NK-92 (cell line): ENCODE results near the gene PKHD1.

Source experiments
- DNase-seq: peaks from one replicate; lab custom pipeline; 2025; ENCODE audit not compliant: unreplicated experiment; lab: John Stamatoyannopoulos, UW

Gene PKHD1

DNA sequence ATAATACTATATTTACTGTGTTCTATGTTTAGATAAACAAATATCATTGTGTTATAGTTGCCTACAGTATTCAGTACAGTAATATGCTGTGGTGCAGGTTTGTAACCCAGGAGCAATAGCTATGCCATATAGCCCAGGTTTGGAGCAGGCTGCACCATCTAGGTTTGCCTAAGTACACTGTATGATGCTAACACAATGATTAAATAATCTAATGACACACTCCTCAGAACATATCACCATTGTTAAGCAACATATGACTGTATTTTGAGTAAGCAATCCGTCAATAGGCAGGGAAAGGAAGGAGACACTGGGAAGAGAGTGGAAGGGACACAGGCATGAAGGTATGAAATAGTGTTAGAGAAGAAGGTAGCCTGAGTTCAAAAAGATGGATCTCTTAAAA is 369.9 kb downstream of the PKHD1 start:
- no peak for DNase-seq

DNA sequence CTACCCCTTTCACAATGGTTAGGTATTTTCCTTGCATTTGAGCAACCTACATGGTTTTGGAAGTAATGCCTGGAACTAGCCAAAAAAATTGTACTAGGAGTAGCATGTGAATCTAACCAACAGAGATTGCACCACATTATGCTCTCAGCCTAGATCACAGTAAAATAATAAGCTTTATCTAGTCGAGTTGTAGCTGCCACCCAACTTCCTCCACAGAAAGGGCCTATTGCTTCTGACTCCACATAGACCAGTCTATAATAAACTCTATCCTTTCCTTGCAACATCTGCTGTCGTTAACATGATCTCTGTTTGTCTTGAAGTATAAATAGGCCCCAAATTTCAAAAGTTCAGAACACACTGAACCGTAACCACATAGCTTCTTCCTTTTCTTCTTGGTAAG is 375.5 kb downstream of the PKHD1 start:
- DNase-seq, result no peak

- DNase-seq, result no peak
Measured at GRCh38 chr6:51706086-51706485, 381.3 kb downstream of the PKHD1 start.

- no peak for DNase-seq
Measured at GRCh38 chr6:51704932-51705540, 382.4 kb downstream of the PKHD1 start.

- no peak for DNase-seq
Measured at GRCh38 chr6:51702851-51703250, 384.6 kb downstream of the PKHD1 start.

DNA sequence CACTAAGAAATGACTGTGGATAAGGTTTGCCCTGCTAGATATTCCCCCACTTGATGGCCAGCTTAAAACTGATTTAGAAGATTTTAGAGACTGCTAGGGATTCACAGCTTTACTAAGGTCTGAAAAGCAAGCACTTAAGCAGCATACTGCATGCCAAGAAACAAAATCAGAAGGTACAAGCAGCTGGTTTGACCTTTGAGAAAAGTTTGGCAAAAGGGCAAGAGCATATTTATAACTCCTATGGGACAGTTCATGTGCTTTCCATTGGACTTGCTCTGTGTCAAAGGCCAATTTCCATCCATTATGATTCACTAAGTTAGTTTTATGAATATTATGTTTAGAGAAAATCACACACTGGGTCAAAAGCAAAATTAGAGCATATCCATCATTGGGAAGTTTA is 402.8 kb downstream of the PKHD1 start:
- no peak for DNase-seq

DNA sequence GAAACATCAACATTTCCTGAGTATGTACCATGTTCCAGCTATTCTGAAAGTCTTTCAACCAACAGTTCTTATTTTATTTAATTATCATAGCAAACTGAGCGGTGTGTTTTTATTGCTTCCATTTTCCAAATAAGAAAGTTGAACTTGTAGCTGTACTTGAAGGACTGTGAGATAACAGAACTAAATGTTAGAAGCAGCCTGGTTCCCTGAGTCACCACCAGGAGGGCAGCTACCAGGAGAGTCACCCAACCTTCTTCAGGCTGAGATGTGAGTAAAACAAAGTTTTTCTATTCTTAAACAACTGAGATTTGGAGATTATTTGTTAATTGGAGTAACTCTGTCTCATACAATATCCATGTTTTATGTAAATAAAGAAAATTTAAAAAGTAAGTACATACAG is 403.4 kb downstream of the PKHD1 start:
- no peak for DNase-seq

DNA sequence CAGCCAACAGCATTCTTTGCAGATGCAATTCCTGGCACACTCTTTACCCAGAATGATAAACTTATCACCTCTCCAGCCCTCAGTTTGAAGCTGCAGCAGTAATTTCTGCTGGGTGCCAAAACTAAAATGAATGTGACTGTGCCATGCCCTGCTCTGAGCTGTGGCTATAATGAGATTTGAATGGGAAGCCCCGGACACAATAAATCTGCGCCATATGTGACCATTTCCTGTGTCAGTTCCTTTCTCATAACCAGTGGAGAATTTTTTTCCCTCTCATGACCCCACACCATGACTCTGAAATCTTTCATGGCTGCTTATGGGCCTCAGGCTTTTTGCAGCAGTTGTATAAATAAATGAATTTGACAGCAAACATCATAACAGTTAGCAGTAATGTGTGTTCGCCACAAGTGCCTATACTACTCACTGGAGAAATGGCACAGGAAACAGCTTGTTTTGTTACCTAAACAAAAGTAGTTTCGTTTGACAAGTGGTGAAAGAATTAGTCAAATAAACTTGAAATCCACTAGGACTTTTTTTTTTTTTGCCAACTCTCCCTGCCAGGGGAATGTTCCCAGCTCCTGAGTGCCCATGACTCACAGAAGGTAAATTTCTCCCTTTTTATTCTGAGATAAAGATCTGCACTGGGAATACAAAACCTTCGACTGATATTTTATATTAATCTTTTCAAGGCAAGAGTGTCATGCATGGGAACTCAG is 408.4 kb downstream of the PKHD1 start:
- DNase-seq, result no peak

GRCh38 chr6:51678274-51678673 is 409.1 kb downstream of the PKHD1 start:
- DNase-seq, result no peak

- no peak for DNase-seq
Measured at GRCh38 chr6:51675922-51676275, 411.5 kb downstream of the PKHD1 start.

- no peak for DNase-seq
Measured at GRCh38 chr6:51675020-51675921, 412.1 kb downstream of the PKHD1 start.

DNA sequence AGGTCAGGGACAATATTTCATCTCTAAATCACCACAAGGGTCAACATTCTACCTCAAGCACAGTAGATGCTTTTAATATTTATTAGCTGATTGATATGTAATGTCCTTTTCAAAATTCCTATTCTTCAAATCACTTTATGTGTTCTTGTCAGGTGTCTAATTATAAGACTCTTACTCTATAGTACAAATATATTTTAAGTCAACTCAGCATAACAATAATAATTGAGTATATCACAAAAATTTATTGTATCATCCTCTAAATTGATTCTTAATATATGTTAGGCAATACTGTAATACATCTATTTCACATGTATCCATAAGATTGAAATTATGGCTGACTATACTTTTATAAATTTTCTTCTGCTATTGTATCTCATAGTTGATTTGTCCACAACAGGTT is 423.9 kb downstream of the PKHD1 start:
- no peak for DNase-seq

DNA sequence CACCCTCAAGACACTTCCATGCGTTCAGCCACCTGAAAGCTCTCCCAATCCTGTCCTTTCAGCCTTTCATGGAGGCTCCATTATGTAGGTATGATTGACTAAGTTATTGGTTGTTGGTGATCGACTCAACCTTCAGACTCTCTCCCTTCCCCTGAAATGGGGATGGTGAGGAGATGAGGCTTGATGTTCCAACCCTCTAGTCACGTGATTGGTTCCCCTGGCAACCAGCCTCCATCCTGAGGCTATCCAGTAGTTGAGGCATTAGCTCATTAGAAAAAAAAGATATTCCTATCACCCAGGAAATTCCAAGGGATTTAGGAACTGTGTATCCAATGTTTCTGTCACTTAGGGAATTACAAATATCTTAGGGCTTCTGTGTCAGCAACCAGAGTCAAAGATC is 426.6 kb downstream of the PKHD1 start:
- DNase-seq, result no peak

DNA sequence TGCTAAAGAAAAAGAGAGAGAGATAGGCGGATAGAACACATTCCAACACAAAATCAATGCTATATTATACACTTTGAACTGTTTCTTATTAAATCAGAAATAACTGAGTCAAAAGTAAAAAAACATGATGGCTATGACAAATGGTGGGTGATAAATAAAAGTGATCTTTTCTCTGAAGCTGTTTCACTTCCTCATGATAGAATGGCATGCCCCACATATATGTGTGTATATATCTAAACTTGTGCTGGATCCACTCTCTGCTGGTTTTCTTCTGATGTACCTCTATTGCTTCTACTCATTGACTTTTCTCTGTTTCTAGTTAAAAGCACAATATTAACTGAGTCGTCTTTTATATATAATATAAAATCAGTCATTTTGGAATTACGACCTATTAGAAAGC is 429.9 kb downstream of the PKHD1 start:
- no peak for DNase-seq

DNA sequence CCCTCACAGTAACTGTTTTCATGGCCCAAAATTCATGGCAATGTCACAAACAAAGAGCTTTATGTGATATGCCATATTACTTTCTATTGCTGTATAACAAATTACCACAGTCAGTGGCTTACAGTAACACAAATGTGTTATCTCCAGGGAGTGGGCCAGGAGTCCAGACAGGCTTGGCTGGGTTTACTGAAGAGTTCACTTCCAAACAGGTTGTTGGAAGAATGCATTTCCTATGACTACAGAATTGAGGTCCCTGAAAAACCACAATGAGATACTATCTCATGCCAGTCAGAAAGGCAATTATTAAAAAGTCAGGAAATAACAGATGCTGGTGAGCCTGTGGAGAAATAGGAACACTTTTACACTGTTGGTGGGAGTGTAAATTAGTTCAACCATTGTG is 431.9 kb downstream of the PKHD1 start:
- no peak for DNase-seq

DNA sequence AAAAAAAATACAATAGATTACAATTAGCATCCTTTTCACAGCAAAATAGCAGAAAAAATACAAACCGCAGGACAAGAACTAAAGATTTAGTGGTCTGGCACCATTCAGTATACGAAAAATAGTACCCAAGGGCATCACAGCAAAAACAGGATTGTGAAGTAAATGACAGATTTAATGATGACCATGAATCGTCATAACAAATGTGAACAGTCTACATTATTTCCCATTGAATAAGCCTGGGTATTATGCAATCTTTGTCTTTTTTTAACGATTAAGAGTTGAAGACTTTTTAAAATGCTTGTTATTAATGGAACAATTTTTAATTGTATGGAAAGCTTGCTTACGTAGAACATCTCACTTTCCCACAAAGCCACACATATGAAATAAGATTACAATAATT is 432.8 kb downstream of the PKHD1 start:
- DNase-seq, result no peak

DNA sequence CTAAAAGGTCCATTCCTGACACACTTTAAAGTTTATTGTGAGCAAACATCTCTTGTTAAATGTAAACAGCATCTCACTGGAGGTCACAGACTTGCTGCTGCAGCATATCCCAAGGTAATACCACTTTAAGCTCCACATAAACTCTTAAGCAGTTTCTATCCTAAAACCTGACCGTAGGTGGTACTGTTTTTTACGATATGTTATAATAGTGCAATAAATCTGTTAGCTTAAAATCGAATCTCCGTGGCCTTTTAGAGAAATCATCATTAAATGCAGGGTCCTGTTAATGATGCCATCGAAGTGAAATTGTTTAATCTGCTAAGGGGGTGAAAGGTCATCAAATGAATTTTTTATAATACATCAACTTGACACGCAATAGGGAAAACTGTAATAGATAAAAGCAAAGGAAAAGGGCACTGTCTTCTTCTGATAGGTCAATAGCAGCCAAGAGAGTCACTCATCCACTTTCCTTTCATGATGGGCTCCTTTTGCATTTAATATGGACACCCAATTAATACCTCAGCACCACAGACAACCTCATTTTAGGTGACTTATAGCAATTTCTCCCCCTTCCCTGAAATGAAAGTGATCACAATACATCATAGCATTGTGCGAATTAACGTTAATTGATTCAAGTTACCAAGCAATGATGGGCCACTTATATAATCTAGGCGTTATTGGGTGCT is 436.1 kb downstream of the PKHD1 start:
- no peak for DNase-seq

DNA sequence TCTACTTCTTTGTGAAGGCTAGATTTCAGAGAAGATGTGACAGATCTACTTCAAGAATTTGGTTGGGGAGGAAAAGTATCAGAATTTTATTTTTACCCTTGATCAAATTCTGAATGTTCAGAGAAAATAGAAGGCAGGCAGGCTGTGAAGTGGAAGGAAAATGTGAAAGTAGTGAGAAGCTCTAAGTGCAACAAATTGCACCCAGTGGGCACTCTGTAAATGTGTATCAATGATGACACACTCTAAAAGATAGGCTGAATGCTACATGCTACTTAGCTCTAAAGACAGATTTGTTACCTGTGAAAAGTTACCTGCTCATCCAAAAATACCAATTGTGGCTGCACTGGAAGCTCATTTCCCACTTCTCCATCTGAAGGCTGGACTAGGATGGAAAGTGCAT is 438.6 kb downstream of the PKHD1 start:
- DNase-seq, result no peak

- no peak for DNase-seq
Measured at GRCh38 chr6:51648236-51648635, 439.2 kb downstream of the PKHD1 start.

GRCh38 chr6:51644426-51644825 is 443.0 kb downstream of the PKHD1 start:
- DNase-seq, result no peak

GRCh38 chr6:51640021-51640420 is 447.4 kb downstream of the PKHD1 start:
- no peak for DNase-seq

DNA sequence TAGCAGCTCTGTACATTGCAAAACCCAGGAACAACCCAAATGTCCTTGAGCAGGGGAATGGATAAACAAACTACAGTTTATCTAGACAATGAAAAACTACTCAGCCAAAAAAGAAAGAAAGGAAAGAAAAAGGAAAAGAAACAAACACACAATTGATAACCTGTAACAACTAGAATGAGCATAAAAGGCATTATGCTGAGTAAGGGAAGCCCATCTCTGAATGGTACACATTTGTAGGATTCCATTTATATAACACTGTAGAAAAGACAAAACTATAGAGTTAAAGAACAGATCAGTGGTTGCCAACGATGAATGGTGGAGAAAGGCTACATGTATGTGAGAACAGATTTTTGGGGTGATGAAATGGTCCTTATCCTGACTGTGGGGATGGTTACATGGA is 454.0 kb downstream of the PKHD1 start:
- no peak for DNase-seq
